Parathyroid adenoma (tissue), 2 donors: ENCODE results near the gene LDHAL6A.

ENCODE experiments used
- H2AFZ ChIP-seq: fragments of 300-600 bp; sonication (generic); one replicate; pipeline ENCODE4 v1.7.0; 2017; ENCODE audit warnings: antibody characterized with exemption, mild to moderate bottlenecking
- H3K27ac ChIP-seq: fragments of 300-600 bp; sonication (generic); one replicate; pipeline ENCODE4 v1.7.0; 2017
- H3K27me3 ChIP-seq: fragments of 300-600 bp; sonication (generic); one replicate; pipeline ENCODE4 v1.7.0; 2017; ENCODE audit warnings: low read length; ENCODE audit not compliant: control insufficient read depth, insufficient read depth
- H3K36me3 ChIP-seq: fragments of 300-600 bp; sonication (generic); one replicate; pipeline ENCODE4 v1.7.0; 2017; ENCODE audit warnings: low read length; ENCODE audit not compliant: control insufficient read depth, insufficient read depth
- H3K4me1 ChIP-seq: fragments of 300-600 bp; sonication (generic); one replicate; pipeline ENCODE4 v1.7.0; 2017; ENCODE audit warnings: control low read depth
- H3K4me2 ChIP-seq: fragments of 300-600 bp; sonication (generic); one replicate; pipeline ENCODE4 v1.7.0; 2017; ENCODE audit warnings: low read length
- H3K4me3 ChIP-seq: fragments of 300-600 bp; sonication (generic); one replicate; pipeline ENCODE4 v1.7.0; 2017; ENCODE audit warnings: low read depth, low read length
- H3K79me2 ChIP-seq: fragments of 300-600 bp; sonication (generic); one replicate; pipeline ENCODE4 v1.7.0; 2017; ENCODE audit warnings: control low read depth
- H3K9ac ChIP-seq: fragments of 300-600 bp; sonication (generic); one replicate; pipeline ENCODE4 v1.7.0; 2017; ENCODE audit warnings: mild to moderate bottlenecking
- H3K9me3 ChIP-seq: fragments of 300-600 bp; sonication (generic); one replicate; pipeline ENCODE4 v1.7.0; 2017; ENCODE audit warnings: low read length; ENCODE audit not compliant: control insufficient read depth
- TF ChIP-seq, protein P1 (sequence below): fragments of 300-600 bp; sonication (generic); IDR thresholded peaks from one replicate; pipeline ENCODE4 v1.7.0; 2017; ENCODE audit warnings: antibody characterized with exemption, mild to moderate bottlenecking
- donor health status: primary hyperparathyroidism.

The LDHAL6A gene

DNA sequence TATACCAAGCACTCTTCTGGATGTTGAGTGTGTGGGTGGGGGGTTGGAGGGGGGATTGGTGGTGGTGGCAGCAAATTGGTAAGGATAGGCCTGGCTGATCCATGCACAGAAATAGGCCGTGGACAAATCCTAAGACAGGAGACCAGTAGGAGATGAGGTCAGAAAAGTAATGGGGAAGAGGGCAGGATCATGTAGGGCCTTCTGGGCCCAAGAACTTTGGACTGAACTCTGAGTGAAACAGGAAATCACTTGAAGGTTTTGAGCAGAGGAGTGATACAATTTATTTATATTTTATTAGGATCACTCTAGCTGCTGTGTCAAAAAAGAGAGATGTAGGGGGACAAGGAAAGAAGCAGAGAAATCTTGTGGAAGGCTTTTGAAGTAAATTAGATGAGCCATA, 42.4 kb downstream of the LDHAL6A start:
- Histone ChIP-seq H3K27me3 (no peaks in the 10 kb centered on the region), H3K4me1 (no peaks in the 10 kb centered on the region), H3K27ac (no peak overlapping the region), H3K9me3 (no peaks in the 10 kb centered on the region), H3K36me3 (no peaks in the 10 kb centered on the region), H3K9ac (no peak overlapping the region), H2AFZ (no peak overlapping the region), H3K79me2 (no peaks in the 10 kb centered on the region), H3K4me2 (no peak overlapping the region), H3K4me3 (no peak overlapping the region)
- TF ChIP-seq, protein P1, sequence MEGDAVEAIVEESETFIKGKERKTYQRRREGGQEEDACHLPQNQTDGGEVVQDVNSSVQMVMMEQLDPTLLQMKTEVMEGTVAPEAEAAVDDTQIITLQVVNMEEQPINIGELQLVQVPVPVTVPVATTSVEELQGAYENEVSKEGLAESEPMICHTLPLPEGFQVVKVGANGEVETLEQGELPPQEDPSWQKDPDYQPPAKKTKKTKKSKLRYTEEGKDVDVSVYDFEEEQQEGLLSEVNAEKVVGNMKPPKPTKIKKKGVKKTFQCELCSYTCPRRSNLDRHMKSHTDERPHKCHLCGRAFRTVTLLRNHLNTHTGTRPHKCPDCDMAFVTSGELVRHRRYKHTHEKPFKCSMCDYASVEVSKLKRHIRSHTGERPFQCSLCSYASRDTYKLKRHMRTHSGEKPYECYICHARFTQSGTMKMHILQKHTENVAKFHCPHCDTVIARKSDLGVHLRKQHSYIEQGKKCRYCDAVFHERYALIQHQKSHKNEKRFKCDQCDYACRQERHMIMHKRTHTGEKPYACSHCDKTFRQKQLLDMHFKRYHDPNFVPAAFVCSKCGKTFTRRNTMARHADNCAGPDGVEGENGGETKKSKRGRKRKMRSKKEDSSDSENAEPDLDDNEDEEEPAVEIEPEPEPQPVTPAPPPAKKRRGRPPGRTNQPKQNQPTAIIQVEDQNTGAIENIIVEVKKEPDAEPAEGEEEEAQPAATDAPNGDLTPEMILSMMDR = no peak

DNA sequence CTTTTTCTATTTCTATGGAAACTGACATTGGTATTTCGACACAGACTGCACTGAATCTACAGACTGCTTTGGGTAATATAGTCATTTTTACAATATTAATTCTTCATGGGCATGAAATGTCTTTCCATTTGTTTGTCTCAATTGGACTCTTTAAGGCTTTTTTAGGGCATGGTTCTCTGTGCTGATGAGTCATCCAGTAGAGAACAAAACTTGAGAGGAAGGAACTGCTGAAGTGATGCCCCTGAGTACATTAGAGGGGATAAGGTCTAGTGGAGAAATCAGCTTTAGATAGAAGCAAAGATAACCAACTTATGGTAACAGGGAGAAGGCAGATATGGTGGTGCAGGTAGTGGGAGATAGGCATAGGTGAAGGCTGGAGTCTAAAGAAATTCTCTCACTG, 46.0 kb downstream of the LDHAL6A start:
- Histone ChIP-seq H3K4me1 (no peaks in the 10 kb centered on the region), H3K36me3 (no peaks in the 10 kb centered on the region)

DNA sequence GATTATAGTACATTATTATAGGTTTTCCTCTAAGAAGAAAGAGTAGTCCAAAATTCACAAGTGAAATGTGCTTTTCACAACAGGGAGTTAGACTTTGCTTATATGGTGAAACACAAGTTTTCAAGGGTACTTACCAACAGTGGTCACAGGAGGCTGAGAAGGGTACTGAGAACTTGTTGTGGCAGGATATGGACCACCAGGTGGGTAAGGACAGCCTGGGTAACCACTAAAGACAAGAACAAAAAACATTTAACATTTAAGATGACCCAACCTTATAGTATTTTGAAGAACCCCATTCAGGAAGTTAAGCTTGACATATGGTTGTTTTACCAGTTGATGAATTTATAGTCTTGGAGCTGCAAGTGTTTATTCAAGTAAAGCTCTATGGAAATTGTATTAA, 46.7 kb downstream of the LDHAL6A start:
- Histone ChIP-seq H3K4me1 (no peaks in the 10 kb centered on the region), H3K27me3 (no peaks in the 10 kb centered on the region), H3K27ac (no peak overlapping the region), H3K79me2 (no peaks in the 10 kb centered on the region), H3K4me2 (no peak overlapping the region), H3K9ac (no peak overlapping the region), H3K4me3 (no peak overlapping the region), H3K36me3 (no peaks in the 10 kb centered on the region), H3K9me3 (no peaks in the 10 kb centered on the region), H2AFZ (no peak overlapping the region)
- TF ChIP-seq, protein P1 = no peak

More for the DNA sequence above, 46.0 kb downstream of the LDHAL6A start:
- Histone ChIP-seq H2AFZ (no peak overlapping the region), H3K9me3 (no peaks in the 10 kb centered on the region), H3K27me3 (no peaks in the 10 kb centered on the region), H3K9ac (no peak overlapping the region), H3K27ac (no peak overlapping the region), H3K4me3 (no peak overlapping the region), H3K4me2 (no peak overlapping the region), H3K79me2 (no peaks in the 10 kb centered on the region)
- TF ChIP-seq, protein P1 = no peak

DNA sequence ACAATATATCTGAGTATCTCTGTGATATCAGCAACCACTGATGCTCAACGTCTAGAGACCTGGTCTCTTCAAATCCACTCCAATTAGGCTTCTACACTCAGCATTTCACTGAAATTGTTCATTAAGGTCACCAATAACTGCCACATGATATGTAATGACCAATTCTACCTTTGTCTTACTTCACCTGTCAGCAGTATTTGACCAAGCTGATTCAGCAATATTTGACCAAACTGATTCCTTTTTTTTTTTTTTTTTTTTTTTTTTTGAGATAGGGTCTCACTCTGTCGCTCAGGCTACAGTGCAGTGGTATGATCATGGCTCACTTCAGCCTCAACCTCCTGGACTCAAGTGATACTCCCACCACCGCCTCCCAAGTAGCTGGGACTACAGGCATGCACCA, 65.5 kb downstream of the LDHAL6A start:
- Histone ChIP-seq H3K27ac (no peak overlapping the region), H3K9ac (no peak overlapping the region), H3K79me2 (peaks cover 16% of the 10 kb centered on the region), H3K36me3 (no peaks in the 10 kb centered on the region), H3K4me1 (no peaks in the 10 kb centered on the region), H2AFZ (no peak overlapping the region), H3K9me3 (no peaks in the 10 kb centered on the region), H3K27me3 (no peaks in the 10 kb centered on the region), H3K4me3 (no peak overlapping the region), H3K4me2 (no peak overlapping the region)
- TF ChIP-seq, protein P1 = no peak

DNA sequence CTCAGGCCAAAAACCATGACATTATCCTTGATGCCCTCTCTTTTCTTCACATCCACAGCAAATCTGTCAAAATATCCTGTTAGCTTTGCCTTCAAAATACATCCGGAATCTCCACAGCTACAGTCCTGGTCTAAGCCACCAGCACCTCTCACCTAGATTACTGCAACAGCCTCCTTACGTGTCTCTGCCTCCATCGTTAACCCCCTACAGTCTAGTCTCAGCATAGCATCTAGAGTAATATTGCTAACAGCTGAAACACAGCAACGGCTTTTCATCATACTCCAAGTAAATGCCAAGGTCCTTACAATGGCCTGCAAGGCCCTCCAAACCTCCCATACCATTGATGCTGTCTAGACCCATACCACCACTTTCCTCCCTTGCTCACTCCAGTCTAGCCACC, 66.7 kb downstream of the LDHAL6A start:
- Histone ChIP-seq H3K36me3 (no peaks in the 10 kb centered on the region), H2AFZ (no peak overlapping the region), H3K27ac (no peak overlapping the region), H3K9ac (no peak overlapping the region), H3K4me2 (no peak overlapping the region), H3K27me3 (no peaks in the 10 kb centered on the region), H3K9me3 (no peaks in the 10 kb centered on the region), H3K79me2 (peaks cover 18% of the 10 kb centered on the region), H3K4me3 (no peak overlapping the region), H3K4me1 (no peaks in the 10 kb centered on the region)
- TF ChIP-seq, protein P1 = no peak
